Measurements from ENCODE around the gene AZIN2. TPM values are rescaled to one million over a fixed set of nuclear protein-coding genes. Genes with fewer than 3 reads are reported as not detected.

AZIN2 gene
- total and polyA plus RNA-seq, 9 of the 15 experiments (the other 6 are each of a cell fraction or from before 2014, with no cell fraction given) = 0.06 to 0.91 (median 0.42) TPM; not detected in 2

GRCh38 chr1:33130297-33130696 lies 49.3 kb downstream of the AZIN2 start (continued):
- TF ChIP-seq, protein P1, sequence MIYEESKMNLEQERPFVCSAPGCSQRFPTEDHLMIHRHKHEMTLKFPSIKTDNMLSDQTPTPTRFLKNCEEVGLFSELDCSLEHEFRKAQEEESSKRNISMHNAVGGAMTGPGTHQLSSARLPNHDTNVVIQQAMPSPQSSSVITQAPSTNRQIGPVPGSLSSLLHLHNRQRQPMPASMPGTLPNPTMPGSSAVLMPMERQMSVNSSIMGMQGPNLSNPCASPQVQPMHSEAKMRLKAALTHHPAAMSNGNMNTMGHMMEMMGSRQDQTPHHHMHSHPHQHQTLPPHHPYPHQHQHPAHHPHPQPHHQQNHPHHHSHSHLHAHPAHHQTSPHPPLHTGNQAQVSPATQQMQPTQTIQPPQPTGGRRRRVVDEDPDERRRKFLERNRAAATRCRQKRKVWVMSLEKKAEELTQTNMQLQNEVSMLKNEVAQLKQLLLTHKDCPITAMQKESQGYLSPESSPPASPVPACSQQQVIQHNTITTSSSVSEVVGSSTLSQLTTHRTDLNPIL (CRISPR knock-in tag; IDR thresholded peaks at IDR 0.05) = no peak
- TF ChIP-seq HBP1 (CRISPR knock-in tag; IDR thresholded peaks at IDR 0.05) (0 out of 2 replicates have a peak, but pooled peaks have one; percentile 27), SMC3 (conservative IDR thresholded peaks at IDR 0.05; ENCODE audit: insufficient read depth, low read depth, low read length) (no peak), HNRNPL (IDR thresholded peaks at IDR 0.05; ENCODE audit: low read depth, low read length) (no peak), KLF16 (IDR thresholded peaks at IDR 0.05) (0 out of 2 replicates have a peak, but pooled peaks have one; percentile 16), MTA1 (IDR thresholded peaks at IDR 0.05; ENCODE audit: borderline replicate concordance) (no peak), MYC (IDR thresholded peaks at IDR 0.05; ENCODE audit: low read depth, low read length) (no peak), MYC (CRISPR knock-in tag; IDR thresholded peaks at IDR 0.05; ENCODE audit: borderline replicate concordance, low read depth) (no peak), ZNF175 (CRISPR knock-in tag; IDR thresholded peaks at IDR 0.05; ENCODE audit: low read depth) (peak; percentile 72; the same call in 1 of the 2 replicates), ATF3 (IDR thresholded peaks at IDR 0.05) (no peak; the same call in 1 of the 2 replicates), ATF3 (CRISPR knock-in tag; conservative IDR thresholded peaks at IDR 0.05) (no peak), LEF1 (IDR thresholded peaks at IDR 0.05) (no peak), ZNF324 (CRISPR knock-in tag; IDR thresholded peaks at IDR 0.05) (no peak), CEBPB (tag; IDR thresholded peaks at IDR 0.05) (no peak), ZNF639 (CRISPR knock-in tag; conservative IDR thresholded peaks at IDR 0.05 in 1 of 2, IDR thresholded peaks at IDR 0.05 in 1 of 2) (peak in 1 of 2 experiments; percentile 81; a peak in 2 of 4 replicates), ELF2 (CRISPR knock-in tag; IDR thresholded peaks at IDR 0.05) (no peak), ZNF146 (CRISPR knock-in tag; IDR thresholded peaks at IDR 0.05; ENCODE audit: unreplicated experiment) (no peak), MCM7 (IDR thresholded peaks at IDR 0.05) (no peak), POLR3A (IDR thresholded peaks at IDR 0.05; ENCODE audit: borderline replicate concordance, extremely low read depth, insufficient read depth, insufficient read length) (no peak), ARHGAP35 (IDR thresholded peaks at IDR 0.05; ENCODE audit: partially characterized antibody) (no peak), EHMT2 (IDR thresholded peaks at IDR 0.05) (0 out of 2 replicates have a peak, but pooled peaks have one; percentile 40), ZSCAN29 (IDR thresholded peaks at IDR 0.05) (no peak)
- TF ChIP-seq, protein P2, sequence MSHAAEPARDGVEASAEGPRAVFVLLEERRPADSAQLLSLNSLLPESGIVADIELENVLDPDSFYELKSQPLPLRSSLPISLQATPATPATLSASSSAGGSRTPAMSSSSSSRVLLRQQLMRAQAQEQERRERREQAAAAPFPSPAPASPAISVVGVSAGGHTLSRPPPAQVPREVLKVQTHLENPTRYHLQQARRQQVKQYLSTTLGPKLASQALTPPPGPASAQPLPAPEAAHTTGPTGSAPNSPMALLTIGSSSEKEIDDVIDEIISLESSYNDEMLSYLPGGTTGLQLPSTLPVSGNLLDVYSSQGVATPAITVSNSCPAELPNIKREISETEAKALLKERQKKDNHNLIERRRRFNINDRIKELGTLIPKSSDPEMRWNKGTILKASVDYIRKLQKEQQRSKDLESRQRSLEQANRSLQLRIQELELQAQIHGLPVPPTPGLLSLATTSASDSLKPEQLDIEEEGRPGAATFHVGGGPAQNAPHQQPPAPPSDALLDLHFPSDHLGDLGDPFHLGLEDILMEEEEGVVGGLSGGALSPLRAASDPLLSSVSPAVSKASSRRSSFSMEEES (CRISPR knock-in tag; IDR thresholded peaks at IDR 0.05) = no peak

Data from K562 (cell line).